Hepatocyte (in vitro differentiated cells): ENCODE measurements around the gene RAB32.

Source experiments
- EZH2 ChIP-seq: fragments of 200-600 bp; sonication (generic); IDR thresholded peaks from 2 replicates; pipeline ENCODE4 v1.6.1; 2016; ENCODE audit warnings: antibody characterized with exemption, mild to moderate bottlenecking, borderline replicate concordance
- EZH2phosphoT487 ChIP-seq: fragments of 200-600 bp; sonication (generic); IDR thresholded peaks from one replicate; pipeline ENCODE4 v1.6.1; 2018; ENCODE audit warnings: antibody characterized with exemption, mild to moderate bottlenecking, low read depth, moderate library complexity; ENCODE audit not compliant: unreplicated experiment, severe bottlenecking
- TF ChIP-seq, protein P1 (sequence below): fragments of 200-600 bp; sonication (generic); IDR thresholded peaks from 2 replicates; pipeline ENCODE4 v1.5.1; 2016; ENCODE audit warnings: antibody characterized with exemption, mild to moderate bottlenecking; ENCODE audit not compliant: poor library complexity

DNA sequence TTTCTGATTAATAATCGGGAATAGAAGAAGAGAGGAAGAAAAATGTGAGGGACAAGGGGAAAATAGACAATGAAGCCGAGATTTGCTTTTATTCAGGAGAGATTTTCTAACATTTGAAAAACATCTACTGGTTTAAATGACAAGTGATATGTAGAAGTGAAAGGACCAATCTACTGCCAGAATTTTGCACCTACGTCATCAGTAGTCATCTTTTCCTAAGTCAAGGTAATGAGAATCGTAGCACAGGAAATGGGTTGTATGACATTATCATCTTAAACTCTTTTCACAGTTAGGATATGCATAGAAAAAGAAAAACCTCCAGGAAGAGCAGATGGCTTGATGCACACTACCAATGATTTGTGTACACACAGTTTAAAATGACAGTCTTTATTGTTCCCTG, 45.3 kb upstream of the RAB32 start:
- TF ChIP-seq EZH2 (no peak), EZH2phosphoT487 (no peak)
- TF ChIP-seq, protein P1, sequence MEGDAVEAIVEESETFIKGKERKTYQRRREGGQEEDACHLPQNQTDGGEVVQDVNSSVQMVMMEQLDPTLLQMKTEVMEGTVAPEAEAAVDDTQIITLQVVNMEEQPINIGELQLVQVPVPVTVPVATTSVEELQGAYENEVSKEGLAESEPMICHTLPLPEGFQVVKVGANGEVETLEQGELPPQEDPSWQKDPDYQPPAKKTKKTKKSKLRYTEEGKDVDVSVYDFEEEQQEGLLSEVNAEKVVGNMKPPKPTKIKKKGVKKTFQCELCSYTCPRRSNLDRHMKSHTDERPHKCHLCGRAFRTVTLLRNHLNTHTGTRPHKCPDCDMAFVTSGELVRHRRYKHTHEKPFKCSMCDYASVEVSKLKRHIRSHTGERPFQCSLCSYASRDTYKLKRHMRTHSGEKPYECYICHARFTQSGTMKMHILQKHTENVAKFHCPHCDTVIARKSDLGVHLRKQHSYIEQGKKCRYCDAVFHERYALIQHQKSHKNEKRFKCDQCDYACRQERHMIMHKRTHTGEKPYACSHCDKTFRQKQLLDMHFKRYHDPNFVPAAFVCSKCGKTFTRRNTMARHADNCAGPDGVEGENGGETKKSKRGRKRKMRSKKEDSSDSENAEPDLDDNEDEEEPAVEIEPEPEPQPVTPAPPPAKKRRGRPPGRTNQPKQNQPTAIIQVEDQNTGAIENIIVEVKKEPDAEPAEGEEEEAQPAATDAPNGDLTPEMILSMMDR: no peak
